HG02623 (cell line): ENCODE data around the gene ZBTB20.

Experiments
- ATAC-seq: cut with Tn5 transposase; IDR thresholded peaks from one replicate; pipeline ENCODE4 v1.9.1; 2021; ENCODE audit warnings: moderate library complexity; ENCODE audit not compliant: unreplicated experiment

The ZBTB20 gene

GRCh38 chr3:114721209-114721608 is 425.9 kb downstream of the ZBTB20 start:
- ATAC-seq, result no peak

- ATAC-seq, result no peak
Observed at GRCh38 chr3:114718898-114719210, 428.2 kb downstream of the ZBTB20 start.

- ATAC-seq, result no peak
Observed at GRCh38 chr3:114718071-114718897, 428.8 kb downstream of the ZBTB20 start.

GRCh38 chr3:114716916-114717315 is 430.2 kb downstream of the ZBTB20 start:
- no peak for ATAC-seq

GRCh38 chr3:114716126-114716525 is 431.0 kb downstream of the ZBTB20 start:
- ATAC-seq, result no peak

GRCh38 chr3:114714957-114715460 is 432.1 kb downstream of the ZBTB20 start:
- ATAC-seq, result no peak

GRCh38 chr3:114714237-114714636 is 432.9 kb downstream of the ZBTB20 start:
- no peak for ATAC-seq

- ATAC-seq, result no peak
Observed at GRCh38 chr3:114712728-114713492, 434.2 kb downstream of the ZBTB20 start.

- no peak for ATAC-seq
Observed at GRCh38 chr3:114711321-114711886, 435.7 kb downstream of the ZBTB20 start.

GRCh38 chr3:114709102-114709501 is 438.0 kb downstream of the ZBTB20 start:
- no peak for ATAC-seq

GRCh38 chr3:114707252-114707860 is 439.7 kb downstream of the ZBTB20 start:
- no peak for ATAC-seq

- no peak for ATAC-seq
Observed at GRCh38 chr3:114706591-114707232, 440.4 kb downstream of the ZBTB20 start.

- no peak for ATAC-seq
Observed at GRCh38 chr3:114700637-114701234, 446.4 kb downstream of the ZBTB20 start.

GRCh38 chr3:114698146-114699105 is 448.7 kb downstream of the ZBTB20 start:
- ATAC-seq, result no peak

GRCh38 chr3:114697401-114697800 is 449.7 kb downstream of the ZBTB20 start:
- ATAC-seq, result no peak

GRCh38 chr3:114694251-114694650 is 452.8 kb downstream of the ZBTB20 start:
- no peak for ATAC-seq

GRCh38 chr3:114691871-114692270 is 455.2 kb downstream of the ZBTB20 start:
- no peak for ATAC-seq

GRCh38 chr3:114690911-114691310 is 456.2 kb downstream of the ZBTB20 start:
- ATAC-seq, result no peak

GRCh38 chr3:114687151-114687550 is 459.9 kb downstream of the ZBTB20 start:
- ATAC-seq, result no peak
